ENCODE measurements around the gene CCBE1. TPM values are rescaled to one million over a fixed set of nuclear protein-coding genes. Genes with fewer than 3 reads are reported as not detected.
A peak's percentile ranks its signal among the peaks of the same experiment; 100 is the strongest.

CCBE1 gene
- total RNA-seq, 1 experiment from 2014 or later = 28.9 TPM

- peaks cover 62% of the 10 kb centered on the region for H3K4me1 Mint-ChIP-seq (ENCODE audit: insufficient read depth, unreplicated experiment)
- CTCF ChIA-PET = interaction anchor here (1.1 to 5.8 kb wide), 3 partner anchors 13 to 78 kb away, joined by 3 to 24 read pairs (median 3); no protein-coding TSS in a partner anchor
- peaks cover 4% of the 10 kb centered on the region for H3K36me3 Mint-ChIP-seq (ENCODE audit: insufficient read depth, unreplicated experiment)
- no peaks in the 10 kb centered on the region for H3K27me3 Mint-ChIP-seq (ENCODE audit: insufficient read depth, unreplicated experiment)
- no peak overlapping the region for H3K4me3 Mint-ChIP-seq (ENCODE audit: unreplicated experiment)
- intact Hi-C loops (cut with micrococcal nuclease) = no loop called here
- DNase-seq (ENCODE audit: unreplicated experiment) = no peak
- POLR2A ChIA-PET = no interaction called here
- TF ChIP-seq, protein P1, sequence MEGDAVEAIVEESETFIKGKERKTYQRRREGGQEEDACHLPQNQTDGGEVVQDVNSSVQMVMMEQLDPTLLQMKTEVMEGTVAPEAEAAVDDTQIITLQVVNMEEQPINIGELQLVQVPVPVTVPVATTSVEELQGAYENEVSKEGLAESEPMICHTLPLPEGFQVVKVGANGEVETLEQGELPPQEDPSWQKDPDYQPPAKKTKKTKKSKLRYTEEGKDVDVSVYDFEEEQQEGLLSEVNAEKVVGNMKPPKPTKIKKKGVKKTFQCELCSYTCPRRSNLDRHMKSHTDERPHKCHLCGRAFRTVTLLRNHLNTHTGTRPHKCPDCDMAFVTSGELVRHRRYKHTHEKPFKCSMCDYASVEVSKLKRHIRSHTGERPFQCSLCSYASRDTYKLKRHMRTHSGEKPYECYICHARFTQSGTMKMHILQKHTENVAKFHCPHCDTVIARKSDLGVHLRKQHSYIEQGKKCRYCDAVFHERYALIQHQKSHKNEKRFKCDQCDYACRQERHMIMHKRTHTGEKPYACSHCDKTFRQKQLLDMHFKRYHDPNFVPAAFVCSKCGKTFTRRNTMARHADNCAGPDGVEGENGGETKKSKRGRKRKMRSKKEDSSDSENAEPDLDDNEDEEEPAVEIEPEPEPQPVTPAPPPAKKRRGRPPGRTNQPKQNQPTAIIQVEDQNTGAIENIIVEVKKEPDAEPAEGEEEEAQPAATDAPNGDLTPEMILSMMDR (IDR thresholded peaks at IDR 0.05; ENCODE audit: unreplicated experiment) = no peak
- BruUV-seq (replicated peaks) = no TSS peak
- H3K9me3 Mint-ChIP-seq (ENCODE audit: unreplicated experiment) = no peaks in the 10 kb centered on the region
- H3K27ac Mint-ChIP-seq (ENCODE audit: low read depth, unreplicated experiment) = no peak overlapping the region
Measured at GRCh38 chr18:59619816-59620215, 77.4 kb downstream of the CCBE1 start.

GRCh38 chr18:59617468-59617932 is 79.7 kb downstream of the CCBE1 start:
- Mint-ChIP-seq H3K4me3 (ENCODE audit: unreplicated experiment) (no peak overlapping the region), H3K9me3 (ENCODE audit: unreplicated experiment) (no peaks in the 10 kb centered on the region), H3K27me3 (ENCODE audit: insufficient read depth, unreplicated experiment) (no peaks in the 10 kb centered on the region), H3K4me1 (ENCODE audit: insufficient read depth, unreplicated experiment) (peaks cover 46% of the 10 kb centered on the region), H3K27ac (ENCODE audit: low read depth, unreplicated experiment) (no peak overlapping the region), H3K36me3 (ENCODE audit: insufficient read depth, unreplicated experiment) (peaks cover 4% of the 10 kb centered on the region)
- ChIA-PET POLR2A (interaction anchor here (1.0 to 1.6 kb wide), 3 partner anchors 12 to 115 kb away, joined by 5 to 6 read pairs (median 6); no protein-coding TSS in a partner anchor), CTCF (interaction anchor here (0.6 to 3.1 kb wide), 7 partner anchors 15 to 816 kb away, joined by 3 to 11 read pairs (median 4); no protein-coding TSS in a partner anchor)
- TF ChIP-seq, protein P1 (IDR thresholded peaks at IDR 0.05; ENCODE audit: unreplicated experiment) = no peak
- intact Hi-C loops (cut with micrococcal nuclease) = no loop called here
- no TSS peak for BruUV-seq (replicated peaks)
- peak; percentile 77 for DNase-seq (ENCODE audit: unreplicated experiment)

GRCh38 chr18:59616501-59616900 is 80.7 kb downstream of the CCBE1 start:
- Mint-ChIP-seq H3K4me1 (ENCODE audit: insufficient read depth, unreplicated experiment) (peaks cover 39% of the 10 kb centered on the region), H3K36me3 (ENCODE audit: insufficient read depth, unreplicated experiment) (no peaks in the 10 kb centered on the region), H3K27ac (ENCODE audit: low read depth, unreplicated experiment) (no peak overlapping the region), H3K4me3 (ENCODE audit: unreplicated experiment) (no peak overlapping the region), H3K9me3 (ENCODE audit: unreplicated experiment) (no peaks in the 10 kb centered on the region), H3K27me3 (ENCODE audit: insufficient read depth, unreplicated experiment) (no peaks in the 10 kb centered on the region)
- DNase-seq (ENCODE audit: unreplicated experiment) = peak; percentile 60
- ChIA-PET POLR2A (interaction anchor here (0.9 to 1.6 kb wide), 3 partner anchors 17 to 114 kb away, joined by 3 to 6 read pairs (median 5); no protein-coding TSS in a partner anchor), CTCF (interaction anchor here (0.6 to 3.1 kb wide), 4 partner anchors 15 to 207 kb away, joined by 3 to 11 read pairs (median 7); no protein-coding TSS in a partner anchor)
- no TSS peak for BruUV-seq (replicated peaks)
- intact Hi-C loops (cut with micrococcal nuclease) = no loop called here
- TF ChIP-seq, protein P1 (IDR thresholded peaks at IDR 0.05; ENCODE audit: unreplicated experiment) = no peak

DNA sequence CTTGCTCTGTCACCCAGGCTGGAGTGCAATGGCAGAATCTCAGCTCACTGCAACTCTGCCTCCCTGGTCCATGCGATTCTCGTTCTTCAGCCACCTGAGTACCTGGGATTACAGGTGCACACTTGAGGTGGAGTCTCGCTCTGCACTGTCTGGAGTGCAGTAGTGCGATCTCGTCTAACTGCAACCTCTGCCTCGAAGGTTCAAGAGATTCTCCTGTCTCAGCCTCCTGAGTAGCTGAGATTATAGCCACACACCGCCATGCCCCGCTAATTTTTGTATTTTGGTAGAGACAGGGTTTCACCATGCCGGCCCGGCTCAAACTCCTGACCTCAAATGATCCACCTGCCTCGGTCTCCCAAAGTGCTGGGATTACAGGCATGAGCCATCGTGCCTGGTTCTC is 83.3 kb downstream of the CCBE1 start:
- Mint-ChIP-seq H3K36me3 (ENCODE audit: insufficient read depth, unreplicated experiment) (no peaks in the 10 kb centered on the region), H3K27me3 (ENCODE audit: insufficient read depth, unreplicated experiment) (no peaks in the 10 kb centered on the region), H3K27ac (ENCODE audit: low read depth, unreplicated experiment) (no peak overlapping the region), H3K9me3 (ENCODE audit: unreplicated experiment) (no peaks in the 10 kb centered on the region), H3K4me3 (ENCODE audit: unreplicated experiment) (no peak overlapping the region), H3K4me1 (ENCODE audit: insufficient read depth, unreplicated experiment) (peaks cover 19% of the 10 kb centered on the region)
- DNase-seq (ENCODE audit: unreplicated experiment) = no peak
- intact Hi-C loops (cut with micrococcal nuclease) = no loop called here
- TF ChIP-seq, protein P1 (IDR thresholded peaks at IDR 0.05; ENCODE audit: unreplicated experiment) = no peak
- ChIA-PET POLR2A (no interaction called here), CTCF (interaction anchor here (0.7 to 1.1 kb wide), 4 partner anchors 10 to 210 kb away, joined by 3 to 4 read pairs (median 3); no protein-coding TSS in a partner anchor)
- BruUV-seq (replicated peaks) = no TSS peak
